HG02943 (cell line): ENCODE results near the gene DIP2C.
"Not testable (repeated sequence)": the region's sequence is repeated elsewhere in the genome, so short reads cannot be mapped to it uniquely, and the experiment has no call there.

ENCODE experiments used
- ATAC-seq: cut with Tn5 transposase; IDR thresholded peaks from one replicate; pipeline ENCODE4 v1.9.1; 2021; ENCODE audit warnings: mild to moderate bottlenecking, low read depth, moderate library complexity; ENCODE audit not compliant: unreplicated experiment

The DIP2C gene

DNA sequence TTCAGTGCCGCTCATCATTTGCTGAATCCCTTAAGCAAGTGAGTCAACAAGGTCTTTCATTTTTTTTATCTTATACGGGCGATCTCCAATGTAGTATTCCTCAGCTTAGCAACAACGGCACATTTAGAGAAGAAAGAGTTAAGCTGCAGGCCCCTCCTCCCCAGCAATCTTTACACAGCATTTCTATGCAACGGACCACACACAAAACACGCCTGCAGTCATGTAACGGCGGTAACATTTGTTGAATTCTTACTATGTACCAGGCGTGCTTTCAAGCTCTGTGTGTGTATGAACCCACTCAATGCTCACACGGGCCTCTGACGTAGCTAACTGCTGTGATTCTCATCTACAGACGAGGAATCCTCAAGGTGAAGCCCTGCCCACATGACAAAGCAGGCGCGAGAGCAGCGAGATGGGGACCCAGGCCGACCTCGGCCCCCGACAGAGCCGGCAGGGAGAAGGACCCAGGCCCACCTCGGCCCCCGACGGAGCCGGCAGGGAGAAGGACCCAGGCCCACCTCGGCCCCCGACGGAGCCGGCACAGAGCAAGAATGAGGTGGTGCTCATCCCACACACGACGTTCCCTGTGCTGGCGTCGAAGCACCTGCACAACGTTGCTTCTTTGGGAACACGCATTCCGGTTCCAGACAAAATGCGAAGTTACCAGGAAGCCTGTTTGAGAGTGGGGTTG is 313.5 kb downstream of the DIP2C start:
- no peak for ATAC-seq

DNA sequence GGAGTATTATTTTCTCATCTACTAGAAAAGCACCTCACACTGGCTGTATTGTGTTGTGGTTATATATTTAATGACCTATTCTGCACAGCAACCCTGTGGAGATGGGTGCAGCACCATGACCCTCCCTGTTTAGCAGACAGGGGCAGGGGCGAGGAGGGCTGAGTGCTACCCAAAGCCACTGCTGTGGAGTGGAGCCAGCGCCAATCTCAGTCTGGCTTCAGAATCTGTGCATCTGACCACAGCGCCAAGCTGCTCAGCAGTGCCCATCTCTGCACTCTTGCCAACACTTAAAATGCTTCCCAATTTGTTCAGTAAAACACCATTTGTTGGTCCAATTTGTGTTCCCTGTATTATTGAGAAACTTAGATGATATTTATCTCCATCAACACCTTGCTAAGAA is 315.1 kb downstream of the DIP2C start:
- no peak for ATAC-seq

DNA sequence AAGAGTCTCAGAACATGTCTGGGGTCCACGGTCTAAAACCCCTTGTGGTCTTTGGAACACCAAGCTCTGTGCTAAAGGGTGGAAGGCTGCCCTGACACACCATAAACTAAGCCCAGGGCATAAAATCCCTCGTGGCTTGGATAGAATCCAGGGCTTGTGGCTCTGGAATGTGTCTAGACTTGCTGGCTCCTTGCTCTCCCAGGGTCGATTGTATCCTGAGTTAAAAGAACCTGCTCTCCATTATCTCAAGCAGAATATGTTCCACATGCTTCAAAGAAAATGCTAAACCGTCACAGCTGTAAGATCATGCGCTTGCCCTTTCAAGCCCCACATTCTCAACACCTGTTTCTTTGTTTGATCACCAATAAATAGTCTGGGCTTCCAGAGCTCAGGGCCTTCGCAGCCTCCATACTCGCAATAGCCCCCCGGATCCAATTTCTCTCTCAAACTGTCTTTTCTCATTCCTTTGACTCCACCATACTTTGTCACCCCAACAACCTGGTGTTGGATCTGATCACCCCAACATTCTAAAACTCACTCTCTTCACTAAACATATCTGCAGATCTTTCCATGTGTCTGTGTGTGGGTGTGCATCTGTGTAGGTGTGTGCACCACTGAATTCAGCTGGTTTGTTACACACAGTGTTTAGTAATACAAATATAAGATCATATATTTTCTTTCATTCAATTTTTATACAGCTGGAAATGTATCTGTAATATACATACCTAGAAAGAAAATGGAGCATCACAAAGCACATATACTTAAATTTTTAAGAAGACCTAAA is 315.8 kb downstream of the DIP2C start:
- ATAC-seq: no peak

DNA sequence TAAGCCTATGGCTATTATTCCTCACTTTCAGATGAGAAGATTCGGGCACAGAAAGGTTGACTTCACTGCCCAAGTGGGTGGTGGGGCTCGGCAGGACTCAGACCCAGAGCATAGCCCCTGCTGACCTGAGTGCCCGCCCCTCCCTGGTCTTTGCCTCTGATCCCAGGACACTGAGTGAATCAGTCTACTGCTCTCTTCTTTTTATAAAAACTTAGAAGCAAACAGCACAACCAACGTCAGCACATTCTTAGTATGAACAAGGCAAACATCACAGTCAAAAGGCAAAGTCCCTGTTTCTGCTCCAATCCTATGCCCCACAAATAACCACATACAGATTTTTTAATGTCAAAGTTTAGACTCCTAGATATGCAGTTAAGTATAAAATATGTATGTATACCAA is 316.5 kb downstream of the DIP2C start:
- no peak for ATAC-seq

DNA sequence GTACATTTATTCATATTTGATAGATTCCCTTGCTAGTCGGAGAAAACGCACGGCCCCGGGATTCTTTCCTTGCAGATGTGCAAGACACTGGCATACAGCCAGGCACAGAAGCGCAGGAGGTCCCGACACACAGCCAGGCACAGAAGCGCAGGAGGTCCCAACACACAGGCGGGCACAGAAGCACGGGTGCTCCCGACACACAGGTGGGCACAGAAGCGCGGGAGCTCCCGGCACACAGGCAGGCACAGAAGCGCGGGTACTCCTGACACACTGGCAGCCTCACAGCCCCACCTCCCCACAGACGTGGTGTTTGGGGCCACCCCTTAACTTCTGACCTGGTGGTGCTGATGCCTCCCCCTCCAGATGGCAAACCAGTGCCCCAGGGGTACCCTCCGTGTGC is 316.9 kb downstream of the DIP2C start:
- no peak for ATAC-seq

DNA sequence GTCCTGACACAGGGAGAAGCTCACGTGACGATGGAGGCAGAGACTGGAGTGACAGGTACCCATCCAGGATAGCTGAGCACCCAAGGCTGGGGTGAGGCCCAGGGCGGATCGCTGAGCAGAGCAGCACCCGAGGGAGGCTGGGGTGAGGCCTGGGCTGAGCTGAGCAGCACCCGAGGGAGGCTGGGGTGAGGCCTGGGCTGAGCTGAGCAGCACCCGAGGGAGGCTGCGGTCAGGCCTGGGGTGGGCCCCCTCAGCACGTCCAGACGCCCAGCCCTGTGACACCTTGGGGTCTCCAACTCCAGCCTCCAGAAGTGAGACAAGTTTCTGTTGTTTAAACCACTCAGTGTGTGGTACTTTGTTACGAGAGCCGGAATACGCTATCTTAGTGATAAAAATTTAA is 318.0 kb downstream of the DIP2C start:
- no peak for ATAC-seq

DNA sequence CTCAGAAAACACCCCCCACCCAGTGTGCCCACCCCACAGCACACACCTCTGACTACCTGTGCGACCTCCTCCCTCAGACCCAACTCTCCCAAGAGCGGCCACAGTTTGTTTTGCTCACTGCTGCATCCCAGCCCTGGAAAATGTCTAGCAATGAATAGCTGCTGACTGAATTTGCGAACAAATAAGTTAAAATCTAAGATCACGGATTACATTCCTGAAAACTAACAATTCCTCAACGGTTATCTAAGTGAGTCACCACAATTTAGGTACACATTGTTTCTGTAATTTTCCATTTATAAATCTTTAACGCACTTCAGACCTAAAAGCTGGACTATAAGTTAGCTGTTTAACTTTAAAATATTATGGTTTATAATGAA is 319.0 kb downstream of the DIP2C start:
- ATAC-seq: no peak

DNA sequence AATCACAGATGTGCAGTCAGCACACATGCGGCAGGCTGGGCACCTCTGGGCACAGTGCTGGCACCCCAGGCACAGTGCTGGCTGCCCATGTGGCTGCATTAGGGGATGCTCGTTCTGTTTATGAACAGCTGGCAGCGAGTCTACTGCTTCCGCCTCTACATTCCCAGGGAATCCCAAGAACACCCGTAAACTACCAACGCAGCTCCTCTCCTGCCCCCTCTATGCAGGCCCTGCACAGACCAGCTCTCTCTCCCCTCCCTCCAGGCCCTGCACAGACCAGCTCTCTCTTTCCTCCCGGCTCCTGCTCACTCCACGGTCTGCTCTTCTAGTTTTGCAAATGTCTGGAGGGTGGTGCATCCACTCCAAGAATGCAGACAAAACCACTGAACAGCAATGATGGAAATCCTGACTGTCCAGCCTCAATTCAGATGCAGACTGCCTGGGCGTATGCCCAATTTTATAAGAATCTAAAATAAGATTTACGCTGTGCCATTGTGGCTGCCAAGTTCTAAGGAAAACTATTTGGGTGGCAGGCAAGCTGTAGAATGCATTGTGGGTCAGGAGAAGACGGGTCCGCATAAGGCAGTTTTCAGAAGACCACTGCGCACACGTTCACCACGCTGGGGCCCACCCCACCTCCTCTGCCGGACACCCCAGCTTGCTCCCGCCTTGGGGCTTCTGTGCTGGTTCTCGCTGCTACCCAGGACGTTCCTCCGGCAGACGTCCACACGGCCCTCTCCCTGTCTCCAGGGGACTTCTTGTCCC is 319.6 kb downstream of the DIP2C start:
- ATAC-seq: no peak

DNA sequence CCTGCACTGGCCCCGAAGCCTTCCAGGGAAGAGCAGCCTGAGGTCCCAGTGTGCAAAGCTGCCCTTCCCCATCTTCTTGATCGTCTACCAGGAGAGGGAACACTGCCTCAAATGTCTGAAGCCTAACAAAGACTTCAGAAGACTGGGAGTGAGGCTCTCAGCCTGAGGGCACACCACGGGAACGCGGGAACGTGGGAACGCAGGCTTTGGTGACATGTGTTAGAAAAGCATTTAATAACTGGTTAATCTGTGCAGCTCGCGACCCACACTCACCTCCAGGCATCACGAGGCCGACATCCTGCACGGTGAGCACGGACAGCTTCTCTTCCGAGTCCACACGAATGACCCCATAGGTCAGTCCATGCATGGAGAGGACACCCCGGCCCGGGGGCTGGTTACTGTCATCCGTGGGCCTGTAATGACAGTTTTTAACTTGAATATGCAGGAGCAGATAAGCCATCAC is 320.2 kb downstream of the DIP2C start:
- ATAC-seq: no peak

DNA sequence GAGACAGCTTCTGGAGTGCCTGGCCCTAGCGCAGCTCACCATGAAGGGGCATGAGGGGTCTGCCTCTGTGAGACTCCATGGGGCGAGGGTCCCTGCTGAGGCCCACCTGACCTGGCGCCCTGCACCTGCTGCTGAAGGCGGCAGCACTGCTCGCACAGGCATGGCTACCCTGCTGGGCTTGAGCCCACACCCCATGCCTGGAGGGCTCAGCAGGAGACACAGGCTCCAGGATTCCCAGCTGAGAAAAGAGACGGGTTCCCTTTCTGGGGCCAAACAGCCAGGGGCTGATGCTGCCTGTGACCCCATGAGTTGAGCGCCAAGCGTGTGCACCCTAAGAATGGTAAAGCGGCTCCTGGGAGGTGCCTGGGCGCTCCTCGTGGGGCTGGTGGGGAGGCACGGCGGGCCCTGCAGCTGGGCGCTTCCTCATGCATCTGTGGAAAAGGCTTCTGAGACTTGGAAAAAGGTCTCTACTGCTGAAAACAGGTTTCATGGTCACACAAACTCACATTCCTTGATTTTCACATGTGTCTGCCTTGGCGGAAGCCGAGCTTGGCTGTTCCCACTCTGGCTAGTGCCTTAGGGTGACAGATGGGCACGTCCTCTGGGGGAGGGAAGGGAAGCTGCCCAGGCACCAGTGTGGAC is 320.8 kb downstream of the DIP2C start:
- ATAC-seq: no peak

DNA sequence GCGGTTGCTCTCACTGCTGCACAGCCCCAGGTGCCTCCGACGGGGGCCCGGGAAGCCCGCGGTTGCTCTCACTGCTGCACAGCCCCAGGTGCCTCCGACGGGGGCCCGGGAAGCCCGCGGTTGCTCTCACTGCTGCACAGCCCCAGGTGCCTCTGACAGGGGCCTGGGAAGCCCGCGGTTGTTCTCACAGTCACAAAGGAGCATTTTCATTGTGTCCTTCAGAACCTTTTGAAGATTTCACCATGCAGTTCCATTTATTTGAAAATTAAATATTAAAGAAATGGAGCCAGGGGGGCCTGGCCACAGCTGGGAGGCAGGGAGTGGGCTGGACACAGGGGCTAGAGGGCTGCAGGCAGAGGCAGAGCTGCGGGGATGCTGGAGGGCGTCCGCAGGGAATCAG is 321.4 kb downstream of the DIP2C start:
- ATAC-seq: not testable (repeated sequence)

DNA sequence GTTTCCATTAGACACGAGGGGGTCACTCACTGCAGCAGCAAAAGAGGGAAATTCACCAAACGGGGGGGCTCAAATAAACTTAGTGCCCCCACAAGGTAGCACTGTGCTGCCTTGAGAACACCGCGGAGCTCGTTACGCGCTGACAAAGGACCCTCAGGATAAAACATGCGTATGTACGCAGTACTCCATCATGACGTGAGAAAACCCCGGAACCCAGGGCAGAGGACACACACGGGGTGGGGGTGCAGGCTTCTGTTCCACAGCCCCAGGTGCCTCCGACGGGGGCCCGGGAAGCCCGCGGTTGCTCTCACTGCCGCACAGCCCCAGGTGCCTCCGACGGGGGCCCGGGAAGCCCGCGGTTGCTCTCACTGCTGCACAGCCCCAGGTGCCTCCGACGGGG is 321.8 kb downstream of the DIP2C start:
- ATAC-seq: no peak

DNA sequence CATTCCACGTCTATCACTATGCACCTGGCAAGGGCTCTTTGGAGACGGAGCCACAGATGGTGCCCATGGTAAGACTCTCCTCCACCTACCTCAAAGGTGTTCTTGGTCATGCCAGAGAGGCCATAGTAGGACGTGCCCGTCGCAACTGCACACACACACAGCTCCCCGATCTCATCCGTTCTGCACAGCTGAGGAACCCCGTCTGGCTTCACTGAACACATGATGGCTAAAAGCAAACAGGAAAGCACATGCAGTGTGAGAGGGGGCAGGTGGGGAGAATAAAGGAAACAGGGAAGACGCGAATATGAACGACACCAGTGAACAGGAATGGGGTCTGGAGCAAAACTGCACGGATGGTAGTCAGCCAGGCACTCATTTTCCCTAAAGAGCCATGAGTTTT is 323.3 kb downstream of the DIP2C start:
- no peak for ATAC-seq

DNA sequence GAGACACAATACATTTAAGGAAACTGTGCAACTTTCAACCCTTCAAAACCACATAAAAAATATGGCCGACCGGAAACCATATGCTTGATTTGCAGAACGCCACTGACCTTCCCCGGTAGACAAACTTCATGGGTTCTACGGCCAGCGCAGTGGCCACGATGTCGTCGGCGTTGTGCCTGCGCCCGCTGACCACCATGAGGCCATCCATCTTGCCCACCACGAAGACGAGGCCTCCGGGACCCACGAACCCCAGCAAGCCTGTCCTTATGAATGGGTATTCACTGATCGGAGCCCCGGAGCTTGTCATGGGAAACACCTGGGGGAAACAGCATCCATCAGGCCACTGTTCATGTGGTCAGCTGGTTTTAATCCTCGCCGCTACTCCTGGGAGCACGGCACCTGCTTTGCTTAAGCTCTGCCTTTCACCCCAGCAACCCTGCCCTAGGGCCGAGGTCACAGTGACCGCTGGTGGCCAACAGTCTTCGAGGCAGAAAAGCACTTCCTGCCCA is 325.1 kb downstream of the DIP2C start:
- ATAC-seq: no peak

DNA sequence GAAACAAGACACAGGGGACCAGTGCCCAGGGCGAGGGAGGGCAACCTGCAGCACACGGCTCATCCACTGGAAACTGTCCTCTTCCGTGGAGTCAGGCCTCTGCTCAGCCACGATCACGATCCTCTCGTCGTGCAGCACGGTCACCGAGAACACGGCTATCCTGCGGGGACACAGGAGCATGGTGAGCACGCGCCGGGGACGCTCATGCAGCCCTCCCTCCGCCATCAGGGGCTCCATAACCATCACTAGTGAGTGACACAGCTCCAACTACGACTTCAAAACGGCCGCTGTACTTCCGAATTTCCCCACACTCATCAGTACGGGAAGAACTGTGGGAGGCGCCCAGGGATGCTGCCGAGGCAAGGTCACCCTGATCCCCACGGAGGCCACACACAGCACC is 326.3 kb downstream of the DIP2C start:
- no peak for ATAC-seq

DNA sequence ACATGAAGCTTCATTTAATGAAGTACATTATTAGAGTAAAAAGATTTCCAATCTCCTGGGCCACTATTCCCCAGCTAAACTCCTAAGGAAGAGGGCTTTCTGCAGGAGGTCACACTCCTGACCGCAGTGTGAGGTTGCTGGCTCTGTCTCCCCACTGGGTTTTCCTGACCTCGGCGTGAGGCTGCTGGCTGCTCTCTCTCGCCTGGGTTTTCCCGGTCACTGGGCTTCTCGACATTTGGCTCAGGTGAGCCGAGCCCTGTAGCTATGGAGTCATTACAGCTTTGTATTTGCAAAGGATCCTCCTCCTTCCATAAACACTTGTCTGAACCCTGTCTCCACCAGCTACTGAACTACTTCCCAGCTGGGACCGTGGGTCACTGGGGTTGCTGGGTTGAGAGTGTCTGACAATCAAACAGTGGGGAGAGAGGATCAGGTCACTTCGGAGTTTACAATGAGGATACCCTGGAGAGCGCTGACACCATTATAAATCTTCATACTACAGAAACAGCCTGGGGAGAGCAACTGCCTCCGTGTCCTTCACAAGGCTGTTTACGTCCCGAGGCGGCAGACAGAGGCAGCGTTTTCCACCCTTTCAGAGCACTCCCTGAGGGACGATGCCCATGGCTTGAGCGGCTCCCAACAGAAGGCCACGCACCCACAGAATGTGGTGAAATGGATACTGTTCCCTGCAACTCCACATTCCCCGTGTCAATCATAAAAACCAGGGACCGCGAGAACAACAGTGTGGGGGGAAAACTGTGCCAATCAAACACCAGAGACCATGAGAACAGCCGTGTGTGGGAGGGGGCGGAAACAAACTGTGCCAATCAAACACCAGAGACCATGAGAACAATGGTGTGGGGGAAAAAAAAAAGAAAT is 328.0 kb downstream of the DIP2C start:
- ATAC-seq: no peak

DNA sequence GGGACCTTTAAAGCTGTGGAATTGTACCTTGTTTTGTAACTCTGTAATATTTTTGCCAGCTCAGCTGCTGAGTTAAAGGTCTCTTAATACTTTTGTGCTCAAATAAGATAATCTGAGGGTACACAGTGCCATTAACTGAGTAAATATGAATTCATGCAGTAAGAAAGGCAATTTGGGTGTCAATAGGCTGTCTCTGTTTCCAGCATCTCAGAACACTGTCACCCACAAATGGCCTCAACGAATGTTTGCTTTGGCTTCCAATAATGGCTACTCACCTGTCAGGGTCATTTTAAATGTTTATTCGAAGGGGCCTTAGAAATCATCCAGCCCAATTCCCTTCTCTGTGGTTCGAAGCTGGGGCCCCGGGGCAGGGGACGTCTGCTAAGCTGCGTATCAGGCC is 328.8 kb downstream of the DIP2C start:
- ATAC-seq: no peak

DNA sequence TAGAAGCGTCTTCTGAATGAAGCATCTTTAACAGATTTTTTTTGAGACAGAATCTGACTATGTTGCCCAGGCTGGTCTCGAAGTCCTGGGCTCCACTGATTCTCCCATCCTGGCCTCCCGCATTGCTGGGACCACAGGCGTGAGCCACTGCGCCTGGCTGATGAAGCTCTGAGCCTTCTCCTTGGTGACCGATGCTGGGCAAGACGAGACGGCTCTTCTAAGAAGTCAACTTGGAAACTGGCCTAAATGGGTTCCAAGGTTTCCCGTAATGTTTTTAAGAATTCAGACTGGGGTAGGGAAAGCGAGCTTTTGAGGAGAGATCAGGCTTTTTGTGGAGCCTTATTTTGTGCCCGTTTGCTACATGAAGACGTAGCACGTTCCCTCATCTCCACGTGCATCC is 329.7 kb downstream of the DIP2C start:
- ATAC-seq: no peak

DNA sequence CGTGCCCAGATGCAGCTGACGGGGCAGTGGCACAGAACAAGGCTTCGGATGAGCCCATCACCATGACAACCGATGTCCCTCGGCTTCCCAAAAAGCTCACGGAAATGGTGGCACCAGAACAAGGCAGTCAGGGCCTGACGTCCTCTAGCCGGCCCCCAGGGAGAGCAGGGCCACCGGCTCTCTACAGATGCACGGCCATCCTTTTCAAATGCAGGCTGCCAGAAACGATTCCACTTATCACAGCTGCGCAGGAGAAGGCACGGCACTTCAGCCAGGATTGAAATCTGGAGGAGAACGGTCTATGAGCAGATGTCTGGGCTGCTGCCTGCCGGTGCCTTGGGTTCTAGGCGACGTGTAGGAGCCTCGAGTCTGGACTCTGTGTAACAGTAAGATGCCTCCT is 330.4 kb downstream of the DIP2C start:
- ATAC-seq: no peak
